Neuronal stem cell (in vitro differentiated cells): ENCODE data around the gene ANKRD44.

Experiments
- DNase-seq: peaks from one replicate; pipeline ENCODE4 v3.0.0-alpha.2; 2013; ENCODE audit warnings: low spot score
- H2AFZ ChIP-seq: one replicate; pipeline ENCODE4 v1.6.1; 2013; ENCODE audit warnings: mild to moderate bottlenecking, low read length, inconsistent platforms
- H2AK5ac ChIP-seq: 2 replicates; pipeline ENCODE4 v1.6.1; 2013; ENCODE audit warnings: low read depth, mild to moderate bottlenecking, inconsistent platforms, low read length, moderate library complexity, mixed read lengths
- H2BK120ac ChIP-seq: 2 replicates; pipeline ENCODE4 v1.6.1; 2013; ENCODE audit warnings: low read depth, mild to moderate bottlenecking, inconsistent platforms, low read length, moderate library complexity, mixed read lengths
- H2BK12ac ChIP-seq: one replicate; pipeline ENCODE4 v1.6.1; 2013; ENCODE audit warnings: low read length, inconsistent platforms
- H2BK15ac ChIP-seq: 2 replicates; pipeline ENCODE4 v1.6.1; 2013; ENCODE audit warnings: mild to moderate bottlenecking, low read length, inconsistent platforms, mixed read lengths
- H2BK5ac ChIP-seq: one replicate; pipeline ENCODE4 v1.6.1; 2013; ENCODE audit warnings: inconsistent platforms, mild to moderate bottlenecking, low read length, moderate library complexity
- H3K14ac ChIP-seq: one replicate; pipeline ENCODE4 v1.6.1; 2013; ENCODE audit warnings: low read length, inconsistent platforms
- H3K18ac ChIP-seq: 2 replicates; pipeline ENCODE4 v1.6.1; 2013; ENCODE audit warnings: low read length, inconsistent platforms
- H3K23ac ChIP-seq: 2 replicates; pipeline ENCODE4 v1.6.1; 2013; ENCODE audit warnings: low read depth, mild to moderate bottlenecking, mixed read lengths, low read length, inconsistent platforms; ENCODE audit not compliant: poor library complexity
- H3K27ac ChIP-seq: replicated peaks from 3 replicates; pipeline ENCODE4 v1.5.1; 2013; ENCODE audit warnings: low read length, inconsistent platforms
- H3K27me3 ChIP-seq, 3 experiments: 2 replicates each; pipeline ENCODE4 v1.6.1; 2013; ENCODE audit warnings: low read length in 3 of 3, mild to moderate bottlenecking in 2 of 3, inconsistent platforms in 1 of 3, low read depth in 1 of 3, mixed read lengths in 1 of 3, moderate library complexity in 1 of 3; ENCODE audit not compliant: control insufficient read depth in 3 of 3, insufficient read depth in 3 of 3
- H3K36me3 ChIP-seq, 2 donors: replicated peaks in 1 of 2; 2 replicates each; pipeline ENCODE4 v1.6.1; 2013; ENCODE audit warnings: low read length in 2 of 2; ENCODE audit not compliant: control insufficient read depth in 2 of 2, insufficient read depth in 2 of 2
- H3K4ac ChIP-seq: 2 replicates; pipeline ENCODE4 v1.6.1; 2013; ENCODE audit warnings: inconsistent platforms, mild to moderate bottlenecking, low read length, moderate library complexity
- H3K4me1 ChIP-seq, 2 donors: 1 replicate in 1 of 2; 2 replicates in 1 of 2; pipeline ENCODE4 v1.6.1; 2013; ENCODE audit warnings: low read length in 2 of 2, low read depth in 1 of 2; ENCODE audit not compliant: control insufficient read depth in 2 of 2, insufficient read depth in 1 of 2
- H3K4me2 ChIP-seq: one replicate; pipeline ENCODE4 v1.6.1; 2013; ENCODE audit warnings: mild to moderate bottlenecking, low read length, inconsistent platforms; ENCODE audit not compliant: insufficient read depth, poor library complexity, severe bottlenecking
- H3K4me3 ChIP-seq, 2 donors: 2 replicates each; pipeline ENCODE4 v1.5.1; 2013; ENCODE audit warnings: low read length in 2 of 2, mild to moderate bottlenecking in 2 of 2, inconsistent platforms in 1 of 2, moderate library complexity in 1 of 2
- H3K79me1 ChIP-seq: one replicate; pipeline ENCODE4 v1.6.1; 2013; ENCODE audit warnings: low read depth, mild to moderate bottlenecking, inconsistent platforms, low read length, moderate library complexity
- H3K9ac ChIP-seq: one replicate; pipeline ENCODE4 v1.6.1; 2013; ENCODE audit warnings: mild to moderate bottlenecking, low read depth, low read length, inconsistent platforms; ENCODE audit not compliant: poor library complexity
- H3K9me3 ChIP-seq, 2 donors: replicated peaks in 1 of 2; 2 replicates each; pipeline versions ENCODE3 to v1.6.1; 2013; ENCODE audit warnings: low read length in 2 of 2, mild to moderate bottlenecking in 2 of 2, inconsistent platforms in 1 of 2, low read depth in 1 of 2, mixed read lengths in 1 of 2, moderate library complexity in 1 of 2; ENCODE audit not compliant: control insufficient read depth in 2 of 2, insufficient read depth in 1 of 2
- H4K8ac ChIP-seq: one replicate; pipeline ENCODE4 v1.6.1; 2013; ENCODE audit warnings: low read depth, mild to moderate bottlenecking, inconsistent platforms, low read length, moderate library complexity
- H4K91ac ChIP-seq: one replicate; pipeline ENCODE4 v1.6.1; 2013; ENCODE audit warnings: low read length, low read depth, mild to moderate bottlenecking, inconsistent platforms; ENCODE audit not compliant: poor library complexity
- WGBS, 2 donors: extraction: QIAGEN DNeasy Blood & Tissue Kit; methylation state at CpG; one replicate each; pipeline ENCODE4 v1.1.7; 2013; ENCODE audit warnings: missing lambda C conversion rate in 2 of 2, mixed read lengths in 1 of 2; ENCODE audit not compliant: insufficient read length in 2 of 2, insufficient replicate concordance in 1 of 2; ENCODE audit errors: extremely low coverage in 2 of 2; 5-methylcytosine and 5-hydroxymethylcytosine counted together

Gene ANKRD44

GRCh38 chr2:197307933-197308521 is 2.6 kb downstream of the ANKRD44 start:
- Histone ChIP-seq H2BK5ac (no peak overlapping the region), H2AK5ac (no peak overlapping the region), H4K91ac (no peak overlapping the region), H3K18ac (no peak overlapping the region), H2BK12ac (no peak overlapping the region), H2BK15ac (no peak overlapping the region), H3K36me3 (no peaks in the 10 kb centered on the region), H3K27ac (no peak overlapping the region), H3K27me3 (peaks cover 0 to 62% (median 16%) of the 10 kb centered on the region in 3 experiments), H2BK120ac (no peak overlapping the region), H2AFZ (no peak overlapping the region), H3K9ac (no peak overlapping the region), H4K8ac (no peak overlapping the region), H3K14ac (no peak overlapping the region), H3K23ac (no peak overlapping the region), H3K4ac (no peak overlapping the region), H3K79me1 (no peaks in the 10 kb centered on the region), H3K4me2 (no peak overlapping the region), H3K4me1 (peaks cover 0 to 3% of the 10 kb centered on the region in 2 donors), H3K9me3 (no peaks in the 10 kb centered on the region), H3K4me3 (no peak overlapping the region)
- DNase-seq = no peak
- no CpG with 5 or more reads among the region's 7 CpGs for WGBS, 2 donors

- no peak overlapping the region for H2BK5ac ChIP-seq
- no peaks in the 10 kb centered on the region for H3K9me3 ChIP-seq
- WGBS, 2 donors = no CpG with 5 or more reads among the region's 1 CpG
- H3K79me1 ChIP-seq = no peaks in the 10 kb centered on the region
- no peak overlapping the region for H2BK120ac ChIP-seq
- no peaks in the 10 kb centered on the region for H3K36me3 ChIP-seq
- no peak overlapping the region for H2AK5ac ChIP-seq
- H3K4ac ChIP-seq = no peak overlapping the region
- H2AFZ ChIP-seq = no peak overlapping the region
- H3K9ac ChIP-seq = no peak overlapping the region
- no peak overlapping the region for H3K27ac ChIP-seq
- no peak overlapping the region for H4K8ac ChIP-seq
- H3K4me1 ChIP-seq = peaks cover 0 to 5% of the 10 kb centered on the region in 2 donors
- no peak overlapping the region for H3K4me3 ChIP-seq
- no peak overlapping the region for H3K18ac ChIP-seq
- H3K4me2 ChIP-seq = no peak overlapping the region
- H4K91ac ChIP-seq = no peak overlapping the region
- no peak overlapping the region for H2BK12ac ChIP-seq
- no peak overlapping the region for H3K14ac ChIP-seq
- H2BK15ac ChIP-seq = no peak overlapping the region
- peaks cover 0 to 55% (median 16%) of the 10 kb centered on the region in 3 experiments for H3K27me3 ChIP-seq
- DNase-seq = no peak
- no peak overlapping the region for H3K23ac ChIP-seq
Observed at GRCh38 chr2:197307236-197307932, 3.2 kb downstream of the ANKRD44 start.

- H3K27ac ChIP-seq = no peak overlapping the region
- WGBS, 2 donors = no CpG with 5 or more reads among the region's 3 CpGs
- H2BK12ac ChIP-seq = no peak overlapping the region
Observed at GRCh38 chr2:197306696-197307040, 3.9 kb downstream of the ANKRD44 start.

GRCh38 chr2:197306024-197306695 is 4.4 kb downstream of the ANKRD44 start:
- no peak overlapping the region for H3K4me2 ChIP-seq
- H4K91ac ChIP-seq = no peak overlapping the region
- H2BK5ac ChIP-seq = no peak overlapping the region
- H4K8ac ChIP-seq = no peak overlapping the region
- no peak overlapping the region for H3K27ac ChIP-seq
- DNase-seq = no peak
- peaks cover 0 to 43% (median 9%) of the 10 kb centered on the region in 3 experiments for H3K27me3 ChIP-seq
- no peaks in the 10 kb centered on the region for H3K79me1 ChIP-seq
- H3K4me3 ChIP-seq = no peak overlapping the region
- H2AFZ ChIP-seq = no peak overlapping the region
- no peak overlapping the region for H2BK120ac ChIP-seq
- WGBS, 2 donors = no CpG with 5 or more reads among the region's 5 CpGs
- H3K18ac ChIP-seq = no peak overlapping the region
- no peak overlapping the region for H3K23ac ChIP-seq
- H2AK5ac ChIP-seq = no peak overlapping the region
- H2BK12ac ChIP-seq = no peak overlapping the region
- no peak overlapping the region for H2BK15ac ChIP-seq
- no peak overlapping the region for H3K14ac ChIP-seq
- peaks cover 0 to 5% of the 10 kb centered on the region in 2 donors for H3K4me1 ChIP-seq
- H3K36me3 ChIP-seq = no peaks in the 10 kb centered on the region
- H3K9ac ChIP-seq = no peak overlapping the region
- H3K9me3 ChIP-seq = no peaks in the 10 kb centered on the region
- no peak overlapping the region for H3K4ac ChIP-seq

More at GRCh38 chr2:197306696-197307040, 3.9 kb downstream of the ANKRD44 start:
- no peak overlapping the region for H3K4me3 ChIP-seq
- H3K79me1 ChIP-seq = no peaks in the 10 kb centered on the region
- H4K91ac ChIP-seq = no peak overlapping the region
- no peak overlapping the region for H3K14ac ChIP-seq
- no peak overlapping the region for H2AK5ac ChIP-seq
- no peak overlapping the region for H3K4ac ChIP-seq
- H3K27me3 ChIP-seq = peaks cover 0 to 48% (median 14%) of the 10 kb centered on the region in 3 experiments
- H3K36me3 ChIP-seq = no peaks in the 10 kb centered on the region
- H4K8ac ChIP-seq = no peak overlapping the region
- no peak overlapping the region for H3K4me2 ChIP-seq
- no peaks in the 10 kb centered on the region for H3K9me3 ChIP-seq
- H3K23ac ChIP-seq = no peak overlapping the region
- peaks cover 0 to 5% of the 10 kb centered on the region in 2 donors for H3K4me1 ChIP-seq
- H3K18ac ChIP-seq = no peak overlapping the region
- no peak for DNase-seq
- no peak overlapping the region for H2BK120ac ChIP-seq
- H2BK5ac ChIP-seq = no peak overlapping the region
- H3K9ac ChIP-seq = no peak overlapping the region
- H2BK15ac ChIP-seq = no peak overlapping the region
- no peak overlapping the region for H2AFZ ChIP-seq
